DOHH2 (cell line): ENCODE results near the gene KIF26B.

Experiments
- CTCF ChIP-seq: fragments of 200-600 bp; sonication (generic); IDR thresholded peaks from one replicate; pipeline ENCODE4 v1.5.1; 2014; ENCODE audit warnings: antibody characterized with exemption, mild to moderate bottlenecking, low read depth, low read length; ENCODE audit not compliant: poor library complexity, severe bottlenecking
- EZH2phosphoT487 ChIP-seq: fragments of 200-600 bp; sonication (generic); IDR thresholded peaks from 2 replicates; pipeline ENCODE4 v1.6.1; 2017; ENCODE audit warnings: borderline replicate concordance, mild to moderate bottlenecking, antibody characterized with exemption, low read length, moderate library complexity, mixed read lengths

- no peak for TF ChIP-seq CTCF
- TF ChIP-seq EZH2phosphoT487 = no peak
These were observed 294.2 kb downstream of the KIF26B start for GRCh38 chr1:245448975-245449431.
